Adrenal gland (tissue), 12 donors: Measurements from ENCODE around the gene BRSK1. TPM values are rescaled to one million over a fixed set of nuclear protein-coding genes. Genes with fewer than 3 reads are reported as not detected.

Source experiments
- DNase-seq, 7 donors: peaks; one replicate each; pipeline ENCODE4 v3.0.0-alpha.2; 2019 to 2020
- H3K27ac ChIP-seq, 5 donors: fragments of 200-600 bp; sonication (generic) in 4 of 5; 1 replicate in 3 of 5; 2 replicates in 2 of 5; pipeline versions ENCODE4 v1.5.1 to v1.8.0; 2016 to 2020; ENCODE audit warnings: mild to moderate bottlenecking in 1 of 5
- H3K27me3 ChIP-seq: fragments of 200-600 bp; 2 replicates; pipeline ENCODE4 v1.8.0; 2021
- H3K36me3 ChIP-seq, 2 donors: fragments of 200-600 bp; replicated peaks in 1 of 2; 1 replicate in 1 of 2; 2 replicates in 1 of 2; pipeline versions ENCODE4 v1.5.1 to v1.8.0; 2018 to 2022
- H3K4me1 ChIP-seq, 2 donors: fragments of 200-600 bp; replicated peaks in 1 of 2; 1 replicate in 1 of 2; 2 replicates in 1 of 2; pipeline versions ENCODE4 v1.5.1 to v1.8.0; 2018 to 2021
- H3K4me3 ChIP-seq, 4 donors: fragments of 200-600 bp; sonication (generic) in 3 of 4; one replicate each; pipeline ENCODE4 v1.5.1; 2016 to 2018
- H3K9me3 ChIP-seq, 3 donors: fragments of 200-600 bp; sonication (generic) in 1 of 3; replicated peaks in 1 of 3; 1 replicate in 2 of 3; 2 replicates in 1 of 3; pipeline versions ENCODE4 v1.5.1 to v1.8.0; 2016 to 2021
- CTCF ChIP-seq, 6 experiments: fragments of 450-650 bp in 4 of 6; fragments of 200-600 bp in 2 of 6; sonication (generic) in 1 of 6; IDR thresholded peaks; 1 replicate in 5 of 6; 2 replicates in 1 of 6; pipeline versions ENCODE4 v1.5.1 to v1.8.0; 2016 to 2021; ENCODE audit warnings: antibody characterized with exemption in 6 of 6, mild to moderate bottlenecking in 2 of 6, moderate library complexity in 1 of 6
- POLR2A ChIP-seq, 2 donors: fragments of 450-650 bp; IDR thresholded peaks; one replicate each; pipeline ENCODE4 v1.6.1; 2017; ENCODE audit warnings: antibody characterized with exemption in 2 of 2, mild to moderate bottlenecking in 2 of 2, moderate library complexity in 1 of 2
- WGBS, 4 donors: extraction: QIAGEN DNeasy Blood & Tissue Kit in 2 of 4; methylation state at CpG; one replicate each; pipeline versions ENCODE4 v1.1.5 to v1.1.7; 2013 to 2017; 5-methylcytosine and 5-hydroxymethylcytosine counted together
- intact Hi-C, 2 donors: fragments of 100-400 bp; cut with DNase I; formaldehyde crosslinking; loops; one replicate each; pipeline versions ENCODE4 v1.14.1 to v1.15.0; 2022 to 2023
- polyA plus RNA-seq, 3 donors: library from polyadenylated mRNA; stranded (reverse); fragments of 200-250 nt in 2 of 3; fragments of 350-450 nt in 1 of 3; fragmentation: Illumina TruSeq in 1 of 3; extraction: RNeasy Lipid Tissue Mini Kit (QIAGEN cat#74804) in 1 of 3; gene quantifications; one replicate each; pipeline ENCODE4 v1.2.3, GENCODE V29; 2013 to 2014
- total RNA-seq, 9 donors: library from RNA; depleted of rRNA in 4 of 9; stranded (reverse); fragments of >200 nt in 4 of 9; fragments of 120-200 nt in 1 of 9; fragmentation: NEBNext Ultra II Directional in 1 of 9; extraction: Animal tissue kit (Norgen Biotek cat#: 25700) in 1 of 9; gene quantifications; one replicate each; pipeline versions ENCODE4 v1.1.0 to v1.2.4, GENCODE V29; 2013 to 2023
- donor health status: healthy with polysubstance abuse.
- donor health status: Bipolar disorder and iron deficiency.
- donor health status: DM: yes; HTN: yes; CAD: no.
- donor health status: DM: no; HTN: no; CAD: no.
- donor health status: DM: no; HTN: no; CAD: no.
- donor health status: DM: yes; HTN: yes; CAD: no.

BRSK1 gene
- total and polyA plus RNA-seq, 12 donors: 2.0 to 64.3 (median 13.6) TPM

- Histone ChIP-seq H3K4me1 (peaks cover 14 to 15% of the 10 kb centered on the region in 2 donors), H3K27me3 (no peaks in the 10 kb centered on the region), H3K4me3 (peak overlapping the region; percentile 54 to 83 (median 68)), H3K27ac (no peak overlapping the region), H3K9me3 (no peaks in the 10 kb centered on the region), H3K36me3 (peaks cover 0 to 21% of the 10 kb centered on the region in 2 donors)
- TF ChIP-seq POLR2A (IDR thresholded peaks at IDR 0.05): no peak
- no peak for TF ChIP-seq CTCF (IDR thresholded peaks at IDR 0.05)
- WGBS, 4 donors: 1 to 4% (median 2%) methylated on average over 12 to 24 of the region's 24 CpGs
- DNase-seq: peak in 2 of 7 donors; percentile 15 to 36
- intact Hi-C loops: no loop called here
Measured at GRCh38 chr19:55340784-55341147, 57.0 kb downstream of the BRSK1 start.

GRCh38 chr19:55341171-55341588, 57.4 kb downstream of the BRSK1 start:
- Histone ChIP-seq H3K27me3 (no peaks in the 10 kb centered on the region), H3K36me3 (peaks cover 0 to 21% of the 10 kb centered on the region in 2 donors), H3K4me3 (peak overlapping the region in 2 of 4 donors; percentile 66 to 70), H3K4me1 (peaks cover 14 to 15% of the 10 kb centered on the region in 2 donors), H3K9me3 (no peaks in the 10 kb centered on the region), H3K27ac (no peak overlapping the region)
- TF ChIP-seq POLR2A (IDR thresholded peaks at IDR 0.05) (no peak), CTCF (IDR thresholded peaks at IDR 0.05) (no peak)
- 0 to 5% (median 2%) methylated on average over 3 to 15 of the region's 15 CpGs for WGBS, 4 donors
- intact Hi-C loops: no loop called here
- peak; percentile 70 to 86 (median 81) for DNase-seq

GRCh38 chr19:55341595-55342531, 58.1 kb downstream of the BRSK1 start:
- no peak for TF ChIP-seq POLR2A (IDR thresholded peaks at IDR 0.05)
- TF ChIP-seq CTCF (IDR thresholded peaks at IDR 0.05): no peak
- Histone ChIP-seq H3K27me3 (no peaks in the 10 kb centered on the region), H3K9me3 (no peaks in the 10 kb centered on the region), H3K27ac (no peak overlapping the region), H3K4me1 (peaks cover 14 to 15% of the 10 kb centered on the region in 2 donors), H3K36me3 (peaks cover 0 to 21% of the 10 kb centered on the region in 2 donors), H3K4me3 (peak overlapping the region in 1 of 4 donors; percentile 66)
- no peak for DNase-seq
- 77 to 93% (median 87%) methylated on average over 16 to 50 of the region's 50 CpGs for WGBS, 4 donors
- intact Hi-C loops: no loop called here

GRCh38 chr19:55344444-55344843, 60.6 kb downstream of the BRSK1 start:
- Histone ChIP-seq H3K27ac (no peak overlapping the region), H3K4me1 (peaks cover 14 to 15% of the 10 kb centered on the region in 2 donors), H3K36me3 (peaks cover 0 to 21% of the 10 kb centered on the region in 2 donors), H3K27me3 (no peaks in the 10 kb centered on the region), H3K9me3 (no peaks in the 10 kb centered on the region), H3K4me3 (no peak overlapping the region)
- intact Hi-C loops: no loop called here
- DNase-seq: no peak
- 83 to 89% (median 87%) methylated on average over 8 to 9 of the region's 9 CpGs for WGBS, 4 donors
- TF ChIP-seq POLR2A (IDR thresholded peaks at IDR 0.05): no peak
- no peak for TF ChIP-seq CTCF (IDR thresholded peaks at IDR 0.05)
